IPS-20b (cell line): ENCODE data around the gene CCR5.
"Not testable (repeated sequence)": the region's sequence is repeated elsewhere in the genome, so short reads cannot be mapped to it uniquely, and the experiment has no call there.

Experiments used
- H3K27ac ChIP-seq: one replicate; pipeline ENCODE4 v1.5.1; 2013; ENCODE audit warnings: low read length
- H3K27me3 ChIP-seq: 2 replicates; pipeline ENCODE4 v1.6.1; 2013; ENCODE audit warnings: mild to moderate bottlenecking, low read length, inconsistent platforms; ENCODE audit not compliant: insufficient read depth
- H3K36me3 ChIP-seq: 2 replicates; pipeline ENCODE4 v1.6.1; 2013; ENCODE audit warnings: low read depth, mild to moderate bottlenecking, inconsistent platforms, low read length, moderate library complexity; ENCODE audit not compliant: insufficient read depth
- H3K4me1 ChIP-seq: 2 replicates; pipeline ENCODE4 v1.6.1; 2013; ENCODE audit warnings: mild to moderate bottlenecking, control low read depth, inconsistent platforms, low read length, moderate library complexity; ENCODE audit not compliant: insufficient read depth
- H3K4me3 ChIP-seq: 2 replicates; pipeline ENCODE4 v1.5.1; 2013; ENCODE audit warnings: mild to moderate bottlenecking, low read length, inconsistent platforms
- H3K9ac ChIP-seq: 2 replicates; pipeline ENCODE4 v1.6.1; 2013; ENCODE audit warnings: low read depth, mild to moderate bottlenecking, inconsistent platforms, low read length, moderate library complexity
- H3K9me3 ChIP-seq: 2 replicates; pipeline ENCODE4 v1.6.1; 2013; ENCODE audit warnings: mild to moderate bottlenecking, low read depth, low read length, inconsistent platforms; ENCODE audit not compliant: insufficient read depth

Gene CCR5

DNA sequence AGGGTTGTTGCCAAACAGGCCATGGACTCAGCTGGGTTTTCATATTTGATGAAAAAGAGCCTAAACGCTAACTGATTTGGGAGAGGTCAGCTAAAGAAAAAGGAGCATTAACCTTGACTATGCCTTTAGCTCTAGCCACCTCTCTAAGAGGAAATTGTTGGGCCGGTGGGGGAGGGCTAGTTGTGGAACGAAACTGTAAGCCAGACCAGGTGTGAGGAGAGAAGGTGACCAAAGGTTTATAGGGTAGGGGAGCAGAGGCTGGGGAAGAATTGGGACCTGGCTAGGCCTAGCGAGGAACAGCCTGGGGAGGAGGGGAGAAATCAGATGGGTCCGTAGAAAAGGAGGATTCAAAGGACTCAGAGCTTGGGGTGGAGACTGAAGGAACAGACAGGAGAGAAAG lies 20.8 kb downstream of the CCR5 start:
- not testable (repeated sequence) for H3K4me1 ChIP-seq, H3K27ac ChIP-seq, H3K9ac ChIP-seq, H3K27me3 ChIP-seq, H3K36me3 ChIP-seq, H3K9me3 ChIP-seq, H3K4me3 ChIP-seq

GRCh38 chr3:46393011-46393410 lies 22.3 kb downstream of the CCR5 start:
- H3K36me3 ChIP-seq = no peaks in the 10 kb centered on the region
- H3K4me3 ChIP-seq = no peak overlapping the region
- H3K27ac ChIP-seq = no peak overlapping the region
- no peaks in the 10 kb centered on the region for H3K27me3 ChIP-seq
- no peak overlapping the region for H3K9ac ChIP-seq
- 0 out of 2 replicates have a peak, but pooled peaks cover 3% of the 10 kb centered on the region for H3K4me1 ChIP-seq
- H3K9me3 ChIP-seq = no peaks in the 10 kb centered on the region

GRCh38 chr3:46393554-46394434 lies 23.0 kb downstream of the CCR5 start:
- no peak overlapping the region for H3K27ac ChIP-seq
- H3K4me3 ChIP-seq = no peak overlapping the region
- H3K9me3 ChIP-seq = no peaks in the 10 kb centered on the region
- no peaks in the 10 kb centered on the region for H3K27me3 ChIP-seq
- no peaks in the 10 kb centered on the region for H3K36me3 ChIP-seq
- 0 out of 2 replicates have a peak, but pooled peaks cover 3% of the 10 kb centered on the region for H3K4me1 ChIP-seq
- H3K9ac ChIP-seq = no peak overlapping the region

- Histone ChIP-seq H3K9ac (no peak overlapping the region), H3K9me3 (no peaks in the 10 kb centered on the region), H3K27ac (no peak overlapping the region), H3K27me3 (no peaks in the 10 kb centered on the region), H3K36me3 (no peaks in the 10 kb centered on the region), H3K4me3 (no peak overlapping the region), H3K4me1 (0 out of 2 replicates have a peak, but pooled peaks cover 3% of the 10 kb centered on the region)
Observed at GRCh38 chr3:46395210-46395661, 24.5 kb downstream of the CCR5 start.

GRCh38 chr3:46395766-46396530 lies 25.2 kb downstream of the CCR5 start:
- H3K27me3 ChIP-seq = no peaks in the 10 kb centered on the region
- H3K9ac ChIP-seq = no peak overlapping the region
- no peak overlapping the region for H3K4me3 ChIP-seq
- H3K9me3 ChIP-seq = no peaks in the 10 kb centered on the region
- 0 out of 2 replicates have a peak, but pooled peaks cover 3% of the 10 kb centered on the region for H3K4me1 ChIP-seq
- no peak overlapping the region for H3K27ac ChIP-seq
- no peaks in the 10 kb centered on the region for H3K36me3 ChIP-seq

- Histone ChIP-seq H3K4me1 (0 out of 2 replicates have a peak, but pooled peaks cover 3% of the 10 kb centered on the region), H3K36me3 (no peaks in the 10 kb centered on the region), H3K27ac (no peak overlapping the region), H3K27me3 (no peaks in the 10 kb centered on the region), H3K9ac (no peak overlapping the region), H3K9me3 (no peaks in the 10 kb centered on the region), H3K4me3 (no peak overlapping the region)
Observed at GRCh38 chr3:46397111-46397510, 26.4 kb downstream of the CCR5 start.

DNA sequence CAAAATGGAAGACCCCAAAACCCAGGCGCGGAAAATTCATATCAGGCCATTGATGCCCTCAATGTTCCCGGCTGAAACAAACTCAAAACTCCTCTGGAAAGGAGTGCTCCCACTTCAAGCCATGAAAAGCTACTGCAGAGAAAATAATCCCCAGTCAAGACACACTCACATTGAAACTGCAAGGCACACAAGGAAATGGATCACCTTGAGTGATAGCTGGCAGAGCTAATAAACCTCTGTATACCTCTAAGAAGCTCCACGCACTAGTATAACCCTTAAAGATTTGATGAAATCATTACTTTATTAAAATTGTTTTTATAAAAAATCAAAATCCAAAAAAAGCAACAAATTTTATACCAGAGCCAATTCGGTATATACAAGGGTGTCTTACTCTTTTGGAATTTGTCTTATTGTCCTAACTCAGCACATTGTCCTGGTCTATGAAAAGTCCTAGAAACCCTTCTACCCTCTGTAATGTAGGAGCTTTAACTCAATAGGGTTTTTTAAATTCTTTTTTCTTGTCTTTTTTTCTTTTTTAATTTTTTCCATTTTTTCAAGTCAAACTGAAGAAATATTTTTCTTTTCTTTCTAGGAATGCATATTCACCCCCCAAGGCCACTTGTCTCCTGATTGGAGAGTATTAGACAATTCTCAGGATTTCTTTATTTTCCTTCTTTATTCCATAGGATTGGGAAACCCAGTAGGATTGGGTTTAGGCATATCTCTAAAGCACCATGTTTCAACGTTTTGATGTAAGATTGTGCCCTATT lies 27.6 kb downstream of the CCR5 start:
- Histone ChIP-seq H3K4me3 (no peak overlapping the region), H3K27me3 (no peaks in the 10 kb centered on the region)

GRCh38 chr3:46399098-46399497 lies 28.4 kb downstream of the CCR5 start:
- Histone ChIP-seq H3K36me3 (no peaks in the 10 kb centered on the region), H3K4me1 (no peaks in the 10 kb centered on the region), H3K9me3 (no peaks in the 10 kb centered on the region), H3K27ac (no peak overlapping the region), H3K4me3 (no peak overlapping the region), H3K27me3 (no peaks in the 10 kb centered on the region), H3K9ac (no peak overlapping the region)

More for the DNA sequence above, 27.6 kb downstream of the CCR5 start:
- Histone ChIP-seq H3K4me1 (0 out of 2 replicates have a peak, but pooled peaks cover 3% of the 10 kb centered on the region), H3K9me3 (no peaks in the 10 kb centered on the region), H3K9ac (no peak overlapping the region), H3K27ac (no peak overlapping the region), H3K36me3 (no peaks in the 10 kb centered on the region)

- Histone ChIP-seq H3K9ac (no peak overlapping the region), H3K27me3 (no peaks in the 10 kb centered on the region), H3K36me3 (no peaks in the 10 kb centered on the region), H3K27ac (no peak overlapping the region), H3K4me3 (no peak overlapping the region), H3K9me3 (no peaks in the 10 kb centered on the region), H3K4me1 (no peaks in the 10 kb centered on the region)
Observed at GRCh38 chr3:46399557-46399956, 28.8 kb downstream of the CCR5 start.

DNA sequence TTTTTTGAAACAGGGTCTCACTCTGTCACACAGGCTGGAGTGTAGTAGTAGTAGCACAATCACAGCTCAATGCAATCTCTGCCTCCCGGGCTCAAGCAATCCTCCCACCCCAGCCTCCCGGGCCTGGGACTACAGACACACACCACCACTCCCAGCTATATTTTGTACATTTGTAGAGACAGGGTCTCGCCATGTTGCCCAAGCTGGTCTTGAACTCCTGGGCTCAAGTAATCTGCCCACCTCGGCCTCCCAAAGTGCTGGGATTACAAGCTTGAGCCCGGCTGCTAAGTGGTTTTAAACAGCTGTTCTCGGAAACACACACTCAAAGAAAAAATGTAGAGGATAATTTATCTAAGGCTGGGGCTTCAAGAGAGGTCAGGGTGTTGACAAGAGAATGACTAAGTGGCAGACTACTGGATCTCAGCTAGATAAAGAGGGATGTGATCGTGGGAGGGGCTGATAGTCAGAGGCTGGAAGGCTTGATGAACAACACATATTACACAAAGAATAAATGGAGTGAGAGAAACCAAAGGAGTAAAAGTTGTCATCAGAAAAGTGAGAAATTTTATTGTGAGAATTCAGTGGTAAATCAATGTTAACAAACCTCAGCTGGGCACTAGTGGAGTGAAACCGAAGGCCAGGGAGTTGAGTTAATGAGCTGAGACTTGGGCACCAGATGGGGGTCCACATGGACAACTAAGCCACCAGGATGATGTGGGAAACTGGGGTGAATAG lies 29.4 kb downstream of the CCR5 start:
- H3K27me3 ChIP-seq = no peaks in the 10 kb centered on the region
- H3K27ac ChIP-seq = no peak overlapping the region
- H3K36me3 ChIP-seq = no peaks in the 10 kb centered on the region
- H3K4me3 ChIP-seq = no peak overlapping the region
- no peaks in the 10 kb centered on the region for H3K4me1 ChIP-seq
- no peaks in the 10 kb centered on the region for H3K9me3 ChIP-seq
- H3K9ac ChIP-seq = no peak overlapping the region

GRCh38 chr3:46400846-46401245 lies 30.1 kb downstream of the CCR5 start:
- no peaks in the 10 kb centered on the region for H3K9me3 ChIP-seq
- H3K4me3 ChIP-seq = no peak overlapping the region
- no peaks in the 10 kb centered on the region for H3K4me1 ChIP-seq
- H3K27ac ChIP-seq = no peak overlapping the region
- H3K9ac ChIP-seq = no peak overlapping the region
- H3K27me3 ChIP-seq = no peaks in the 10 kb centered on the region
- H3K36me3 ChIP-seq = no peaks in the 10 kb centered on the region
